HepG2 (cell line): ENCODE measurements around the gene ELMOD3. TPM values are rescaled to one million over a fixed set of nuclear protein-coding genes. Genes with fewer than 3 reads are reported as not detected.
A peak's percentile ranks its signal among the peaks of the same experiment; 100 is the strongest.

ENCODE experiments used
- AGO2 ChIP-seq: fragments of 200-400 bp; formaldehyde crosslinking; optimal IDR thresholded peaks from 2 replicates; pipeline ENCODE3; 2017; ENCODE audit warnings: mild to moderate bottlenecking, low read depth, low read length, moderate library complexity
- EEA1 ChIP-seq: sonication (generic); formaldehyde crosslinking; IDR thresholded peaks from 2 replicates; pipeline ENCODE4 v1.5.1; 2020; ENCODE audit warnings: mild to moderate bottlenecking, missing genetic modification reagents, borderline replicate concordance
- FOXK1 ChIP-seq: sonication (generic); formaldehyde crosslinking; IDR thresholded peaks from 2 replicates; pipeline ENCODE4 v1.4.0; 2020; ENCODE audit warnings: low read depth, missing genetic modification reagents, borderline replicate concordance
- MAF1 ChIP-seq: sonication (generic); formaldehyde crosslinking; IDR thresholded peaks from 2 replicates; pipeline ENCODE4 v1.5.0; 2020; ENCODE audit warnings: missing genetic modification reagents, borderline replicate concordance
- NCOA2 ChIP-seq: sonication (generic); formaldehyde crosslinking; IDR thresholded peaks from 2 replicates; pipeline ENCODE4 v1.8.0; 2022; ENCODE audit warnings: inconsistent platforms
- NONO ChIP-seq, 2 experiments: fragments of 450-650 bp in 1 of 2; sonication (generic) in 1 of 2; formaldehyde crosslinking in 1 of 2; IDR thresholded peaks in 1 of 2; conservative IDR thresholded peaks in 1 of 2; 2 replicates each; pipeline versions ENCODE4 v1.6.1 to v1.8.0; 2017 to 2022; ENCODE audit warnings: mild to moderate bottlenecking in 1 of 2, missing genetic modification reagents in 1 of 2, moderate library complexity in 1 of 2
- PHB2 ChIP-seq: fragments of 450-650 bp; IDR thresholded peaks from 2 replicates; pipeline ENCODE4 v1.6.1; 2018; ENCODE audit not compliant: partially characterized antibody
- RBM22 ChIP-seq: fragments of 200-400 bp; formaldehyde crosslinking; optimal IDR thresholded peaks from 2 replicates; pipeline ENCODE3; 2017; ENCODE audit warnings: mild to moderate bottlenecking, low read length, moderate library complexity
- SIX4 ChIP-seq: sonication (generic); formaldehyde crosslinking; IDR thresholded peaks from 2 replicates; pipeline ENCODE4 v1.4.0; 2020; ENCODE audit warnings: missing genetic modification reagents
- TCF7 ChIP-seq: sonication (generic); IDR thresholded peaks from 2 replicates; pipeline ENCODE4 v1.6.1; 2016; ENCODE audit warnings: antibody characterized with exemption, low read depth
- ZNF101 ChIP-seq: sonication (generic); formaldehyde crosslinking; IDR thresholded peaks from 2 replicates; pipeline ENCODE4 v1.4.0; 2020; ENCODE audit warnings: mild to moderate bottlenecking, low read depth, missing genetic modification reagents, borderline replicate concordance
- ZNF224 ChIP-seq: sonication (generic); formaldehyde crosslinking; IDR thresholded peaks from 2 replicates; pipeline ENCODE4 v1.5.0; 2020; ENCODE audit warnings: mild to moderate bottlenecking, missing genetic modification reagents
- ZNF710 ChIP-seq: sonication (generic); formaldehyde crosslinking; IDR thresholded peaks from 2 replicates; pipeline ENCODE4 v1.5.0; 2020; ENCODE audit warnings: mild to moderate bottlenecking, missing genetic modification reagents, borderline replicate concordance
- ZNF839 ChIP-seq: sonication (generic); formaldehyde crosslinking; IDR thresholded peaks from 2 replicates; pipeline ENCODE4 v1.4.0; 2020; ENCODE audit warnings: missing genetic modification reagents, mild to moderate bottlenecking, borderline replicate concordance
- polyA plus RNA-seq, 8 experiments: library from polyadenylated mRNA; depleted of rRNA in 3 of 8; stranded (reverse) in 7 of 8; unstranded in 1 of 8; fragments of >200 nt; fragmentation: Illumina TruSeq in 4 of 8; extraction: Trizol in 4 of 8; gene quantifications; 2 replicates each; pipeline versions ENCODE4 v1.2.1 to v1.2.3, GENCODE V29; 2011 to 2016; ENCODE audit warnings: low read depth in 4 of 8, missing spikeins in 1 of 8, mixed read lengths in 1 of 8; ENCODE audit not compliant: insufficient read depth in 1 of 8
- total RNA-seq, 5 experiments: library from RNA; depleted of rRNA; stranded (reverse); fragments of >200 nt; fragmentation: Illumina TruSeq; extraction: Trizol; gene quantifications; 2 replicates each; pipeline ENCODE4 v1.2.3, GENCODE V29; 2016; ENCODE audit warnings: low read depth in 1 of 5
- TF ChIP-seq, protein P1 (sequence below): sonication (generic); formaldehyde crosslinking; IDR thresholded peaks from 2 replicates; pipeline ENCODE4 v1.4.0; 2020; ENCODE audit warnings: missing genetic modification reagents, borderline replicate concordance
- TF ChIP-seq, protein P2 (sequence below): sonication (generic); formaldehyde crosslinking; IDR thresholded peaks from 2 replicates; pipeline ENCODE4 v1.5.0; 2020; ENCODE audit warnings: mild to moderate bottlenecking, missing genetic modification reagents
- TF ChIP-seq, protein P3 (sequence below): fragments of 450-650 bp; IDR thresholded peaks from 2 replicates; pipeline ENCODE4 v1.6.1; 2017

ELMOD3 gene
- total and polyA plus RNA-seq, 2 of the 13 experiments (the other 11 are each of a cell fraction or from before 2014, with no cell fraction given), result 13.3 to 19.5 TPM

- TF ChIP-seq EEA1 (CRISPR knock-in tag) (peak; percentile 84; the same call in 1 of the 2 replicates), FOXK1 (peak; percentile 86; the same call in 1 of the 2 replicates), NCOA2 (CRISPR knock-in tag) (peak; percentile 71), ZNF224 (CRISPR knock-in tag) (peak; percentile 68; the same call in 1 of the 2 replicates), ZNF101 (CRISPR knock-in tag) (peak; percentile 94; the same call in 1 of the 2 replicates), AGO2 (peak; percentile 20), SIX4 (CRISPR knock-in tag) (peak; percentile 69), TCF7 (no peak), PHB2 (no peak), RBM22 (no peak), NONO (IDR thresholded peaks at IDR 0.05) (no peak), NONO (CRISPR knock-in tag; conservative IDR thresholded peaks at IDR 0.05) (peak; percentile 90), MAF1 (CRISPR knock-in tag) (peak; percentile 94; the same call in 1 of the 2 replicates), ZNF710 (CRISPR knock-in tag) (peak; percentile 45; the same call in 1 of the 2 replicates), ZNF839 (peak; percentile 82)
- TF ChIP-seq, protein P1, sequence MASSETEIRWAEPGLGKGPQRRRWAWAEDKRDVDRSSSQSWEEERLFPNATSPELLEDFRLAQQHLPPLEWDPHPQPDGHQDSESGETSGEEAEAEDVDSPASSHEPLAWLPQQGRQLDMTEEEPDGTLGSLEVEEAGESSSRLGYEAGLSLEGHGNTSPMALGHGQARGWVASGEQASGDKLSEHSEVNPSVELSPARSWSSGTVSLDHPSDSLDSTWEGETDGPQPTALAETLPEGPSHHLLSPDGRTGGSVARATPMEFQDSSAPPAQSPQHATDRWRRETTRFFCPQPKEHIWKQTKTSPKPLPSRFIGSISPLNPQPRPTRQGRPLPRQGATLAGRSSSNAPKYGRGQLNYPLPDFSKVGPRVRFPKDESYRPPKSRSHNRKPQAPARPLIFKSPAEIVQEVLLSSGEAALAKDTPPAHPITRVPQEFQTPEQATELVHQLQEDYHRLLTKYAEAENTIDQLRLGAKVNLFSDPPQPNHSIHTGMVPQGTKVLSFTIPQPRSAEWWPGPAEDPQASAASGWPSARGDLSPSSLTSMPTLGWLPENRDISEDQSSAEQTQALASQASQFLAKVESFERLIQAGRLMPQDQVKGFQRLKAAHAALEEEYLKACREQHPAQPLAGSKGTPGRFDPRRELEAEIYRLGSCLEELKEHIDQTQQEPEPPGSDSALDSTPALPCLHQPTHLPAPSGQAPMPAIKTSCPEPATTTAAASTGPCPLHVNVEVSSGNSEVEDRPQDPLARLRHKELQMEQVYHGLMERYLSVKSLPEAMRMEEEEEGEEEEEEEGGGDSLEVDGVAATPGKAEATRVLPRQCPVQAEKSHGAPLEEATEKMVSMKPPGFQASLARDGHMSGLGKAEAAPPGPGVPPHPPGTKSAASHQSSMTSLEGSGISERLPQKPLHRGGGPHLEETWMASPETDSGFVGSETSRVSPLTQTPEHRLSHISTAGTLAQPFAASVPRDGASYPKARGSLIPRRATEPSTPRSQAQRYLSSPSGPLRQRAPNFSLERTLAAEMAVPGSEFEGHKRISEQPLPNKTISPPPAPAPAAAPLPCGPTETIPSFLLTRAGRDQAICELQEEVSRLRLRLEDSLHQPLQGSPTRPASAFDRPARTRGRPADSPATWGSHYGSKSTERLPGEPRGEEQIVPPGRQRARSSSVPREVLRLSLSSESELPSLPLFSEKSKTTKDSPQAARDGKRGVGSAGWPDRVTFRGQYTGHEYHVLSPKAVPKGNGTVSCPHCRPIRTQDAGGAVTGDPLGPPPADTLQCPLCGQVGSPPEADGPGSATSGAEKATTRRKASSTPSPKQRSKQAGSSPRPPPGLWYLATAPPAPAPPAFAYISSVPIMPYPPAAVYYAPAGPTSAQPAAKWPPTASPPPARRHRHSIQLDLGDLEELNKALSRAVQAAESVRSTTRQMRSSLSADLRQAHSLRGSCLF, result peak; percentile 80; the same call in 1 of the 2 replicates
- TF ChIP-seq, protein P2, sequence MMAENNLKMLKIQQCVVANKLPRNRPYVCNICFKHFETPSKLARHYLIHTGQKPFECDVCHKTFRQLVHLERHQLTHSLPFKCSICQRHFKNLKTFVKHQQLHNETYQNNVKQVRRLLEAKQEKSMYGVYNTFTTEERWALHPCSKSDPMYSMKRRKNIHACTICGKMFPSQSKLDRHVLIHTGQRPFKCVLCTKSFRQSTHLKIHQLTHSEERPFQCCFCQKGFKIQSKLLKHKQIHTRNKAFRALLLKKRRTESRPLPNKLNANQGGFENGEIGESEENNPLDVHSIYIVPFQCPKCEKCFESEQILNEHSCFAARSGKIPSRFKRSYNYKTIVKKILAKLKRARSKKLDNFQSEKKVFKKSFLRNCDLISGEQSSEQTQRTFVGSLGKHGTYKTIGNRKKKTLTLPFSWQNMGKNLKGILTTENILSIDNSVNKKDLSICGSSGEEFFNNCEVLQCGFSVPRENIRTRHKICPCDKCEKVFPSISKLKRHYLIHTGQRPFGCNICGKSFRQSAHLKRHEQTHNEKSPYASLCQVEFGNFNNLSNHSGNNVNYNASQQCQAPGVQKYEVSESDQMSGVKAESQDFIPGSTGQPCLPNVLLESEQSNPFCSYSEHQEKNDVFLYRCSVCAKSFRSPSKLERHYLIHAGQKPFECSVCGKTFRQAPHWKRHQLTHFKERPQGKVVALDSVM (CRISPR knock-in tag), result peak; percentile 95
- TF ChIP-seq, protein P3, sequence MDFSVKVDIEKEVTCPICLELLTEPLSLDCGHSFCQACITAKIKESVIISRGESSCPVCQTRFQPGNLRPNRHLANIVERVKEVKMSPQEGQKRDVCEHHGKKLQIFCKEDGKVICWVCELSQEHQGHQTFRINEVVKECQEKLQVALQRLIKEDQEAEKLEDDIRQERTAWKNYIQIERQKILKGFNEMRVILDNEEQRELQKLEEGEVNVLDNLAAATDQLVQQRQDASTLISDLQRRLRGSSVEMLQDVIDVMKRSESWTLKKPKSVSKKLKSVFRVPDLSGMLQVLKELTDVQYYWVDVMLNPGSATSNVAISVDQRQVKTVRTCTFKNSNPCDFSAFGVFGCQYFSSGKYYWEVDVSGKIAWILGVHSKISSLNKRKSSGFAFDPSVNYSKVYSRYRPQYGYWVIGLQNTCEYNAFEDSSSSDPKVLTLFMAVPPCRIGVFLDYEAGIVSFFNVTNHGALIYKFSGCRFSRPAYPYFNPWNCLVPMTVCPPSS, result no peak
Measured at GRCh38 chr2:85354286-85355072, at the start of gene ELMOD3, which contains the start of gene RETSAT (continued).
